Mesenchymal stem cell (in vitro differentiated cells and primary cell): ENCODE results near the gene HS6ST2.

Source experiments
- DNase-seq: peaks from one replicate; pipeline ENCODE4 v3.0.0-alpha.2; 2013
- H2AFZ ChIP-seq: one replicate; pipeline ENCODE4 v1.6.1; 2013; ENCODE audit warnings: low read depth, mild to moderate bottlenecking, control low read depth, inconsistent platforms, low read length, moderate library complexity
- H2AK5ac ChIP-seq: 2 replicates; pipeline ENCODE4 v1.6.1; 2013; ENCODE audit warnings: low read length, moderate library complexity, mild to moderate bottlenecking, inconsistent platforms; ENCODE audit not compliant: severe bottlenecking
- H2BK120ac ChIP-seq: one replicate; pipeline ENCODE4 v1.6.1; 2013; ENCODE audit warnings: low read depth, mild to moderate bottlenecking, inconsistent platforms, low read length, moderate library complexity
- H2BK12ac ChIP-seq, 2 experiments: one replicate each; pipeline ENCODE4 v1.6.1; 2013; ENCODE audit warnings: inconsistent platforms in 2 of 2, low read length in 2 of 2, mild to moderate bottlenecking in 2 of 2, moderate library complexity in 2 of 2, control low read depth in 1 of 2
- H2BK15ac ChIP-seq: one replicate; pipeline ENCODE4 v1.6.1; 2013; ENCODE audit warnings: mild to moderate bottlenecking, low read depth, inconsistent platforms; ENCODE audit not compliant: poor library complexity, severe bottlenecking
- H2BK5ac ChIP-seq: 2 replicates; pipeline ENCODE4 v1.6.1; 2013; ENCODE audit warnings: low read depth, mild to moderate bottlenecking, low read length, control low read depth, inconsistent platforms; ENCODE audit not compliant: poor library complexity, severe bottlenecking
- H3K14ac ChIP-seq, 2 experiments: one replicate each; pipeline ENCODE4 v1.6.1; 2013; ENCODE audit warnings: inconsistent platforms in 2 of 2, low read length in 2 of 2, control low read depth in 1 of 2, mild to moderate bottlenecking in 1 of 2, moderate library complexity in 1 of 2
- H3K18ac ChIP-seq, 2 experiments: one replicate each; pipeline ENCODE4 v1.6.1; 2013; ENCODE audit warnings: inconsistent platforms in 2 of 2, low read length in 2 of 2, control low read depth in 1 of 2, low read depth in 1 of 2, mild to moderate bottlenecking in 1 of 2
- H3K23ac ChIP-seq, 2 experiments: one replicate each; pipeline ENCODE4 v1.6.1; 2013; ENCODE audit warnings: inconsistent platforms in 2 of 2, low read length in 2 of 2, mild to moderate bottlenecking in 2 of 2, moderate library complexity in 2 of 2, control low read depth in 1 of 2
- H3K27ac ChIP-seq: 2 replicates; pipeline ENCODE4 v1.5.1; 2013; ENCODE audit warnings: mild to moderate bottlenecking, moderate library complexity, low read length, control low read depth, inconsistent platforms; ENCODE audit not compliant: poor library complexity, severe bottlenecking
- H3K27me3 ChIP-seq, 2 experiments: 2 replicates each; pipeline versions ENCODE4 v1.6.1 to v1.7.0; 2013; ENCODE audit warnings: low read length in 2 of 2, mild to moderate bottlenecking in 2 of 2, moderate library complexity in 2 of 2, control low read depth in 1 of 2, inconsistent platforms in 1 of 2; ENCODE audit not compliant: control insufficient read depth in 1 of 2, insufficient read depth in 1 of 2
- H3K36me3 ChIP-seq, 2 experiments: 2 replicates each; pipeline versions ENCODE4 v1.6.1 to v1.7.0; 2013; ENCODE audit warnings: low read length in 2 of 2, control low read depth in 1 of 2, inconsistent platforms in 1 of 2, low read depth in 1 of 2, mild to moderate bottlenecking in 1 of 2; ENCODE audit not compliant: insufficient read depth in 2 of 2, control insufficient read depth in 1 of 2
- H3K4ac ChIP-seq, 2 experiments: one replicate each; pipeline ENCODE4 v1.6.1; 2013; ENCODE audit warnings: inconsistent platforms in 2 of 2, low read length in 2 of 2, mild to moderate bottlenecking in 2 of 2, moderate library complexity in 2 of 2, control low read depth in 1 of 2, low read depth in 1 of 2
- H3K4me1 ChIP-seq: 2 replicates; pipeline ENCODE4 v1.6.1; 2013; ENCODE audit warnings: low read depth, low read length, control low read depth; ENCODE audit not compliant: control insufficient read depth, insufficient read depth
- H3K4me2 ChIP-seq: 2 replicates; pipeline ENCODE4 v1.6.1; 2013; ENCODE audit warnings: low read length, mild to moderate bottlenecking, inconsistent platforms; ENCODE audit not compliant: poor library complexity, severe bottlenecking
- H3K4me3 ChIP-seq, 2 experiments: 2 replicates each; pipeline versions ENCODE4 v1.5.1 to v1.7.0; 2013; ENCODE audit warnings: low read length in 2 of 2, mild to moderate bottlenecking in 2 of 2, control low read depth in 1 of 2, low read depth in 1 of 2; ENCODE audit not compliant: insufficient read depth in 1 of 2
- H3K79me1 ChIP-seq: replicated peaks from 2 replicates; pipeline ENCODE4 v1.6.1; 2013; ENCODE audit warnings: mild to moderate bottlenecking, control low read depth, low read length, inconsistent platforms; ENCODE audit not compliant: poor library complexity, severe bottlenecking
- H3K9ac ChIP-seq: 2 replicates; pipeline ENCODE4 v1.7.0; 2013; ENCODE audit warnings: mild to moderate bottlenecking, low read length, moderate library complexity
- H3K9me3 ChIP-seq: 2 replicates; pipeline ENCODE4 v1.7.0; 2013; ENCODE audit warnings: mild to moderate bottlenecking, low read length; ENCODE audit not compliant: control insufficient read depth
- H4K8ac ChIP-seq: one replicate; pipeline ENCODE4 v1.6.1; 2013; ENCODE audit warnings: inconsistent platforms, mild to moderate bottlenecking, low read length, moderate library complexity
- H4K91ac ChIP-seq: one replicate; pipeline ENCODE4 v1.6.1; 2013; ENCODE audit warnings: mild to moderate bottlenecking, low read length, inconsistent platforms
- WGBS: methylation state at CpG from one replicate; pipeline ENCODE4 v1.1.7; 2013; ENCODE audit warnings: mixed read lengths; 5-methylcytosine and 5-hydroxymethylcytosine counted together

HS6ST2 gene

GRCh38 chrX:132999209-132999608, 40.8 kb upstream of the HS6ST2 start:
- Histone ChIP-seq H3K23ac (no peak overlapping the region), H3K4ac (no peak overlapping the region), H3K27me3 (peaks cover 0 to 31% of the 10 kb centered on the region in 2 experiments), H3K4me3 (no peak overlapping the region), H2BK12ac (no peak overlapping the region), H3K79me1 (no peaks in the 10 kb centered on the region), H3K4me2 (no peak overlapping the region), H4K91ac (no peak overlapping the region), H2BK15ac (no peak overlapping the region), H3K27ac (no peak overlapping the region), H3K14ac (no peak overlapping the region), H3K4me1 (no peaks in the 10 kb centered on the region), H3K9me3 (no peaks in the 10 kb centered on the region), H3K9ac (no peak overlapping the region), H2BK5ac (no peak overlapping the region), H3K36me3 (no peaks in the 10 kb centered on the region), H2BK120ac (no peak overlapping the region), H3K18ac (no peak overlapping the region), H2AFZ (no peak overlapping the region), H4K8ac (no peak overlapping the region), H2AK5ac (no peak overlapping the region)
- 100% methylated on average over 1 of the region's 1 CpG for WGBS
- DNase-seq = no peak

GRCh38 chrX:132990835-132991234, 32.4 kb upstream of the HS6ST2 start:
- Histone ChIP-seq H3K9ac (no peak overlapping the region), H3K4me2 (no peak overlapping the region), H2AK5ac (no peak overlapping the region), H3K27me3 (peaks cover 0 to 28% of the 10 kb centered on the region in 2 experiments), H2AFZ (no peak overlapping the region), H2BK15ac (no peak overlapping the region), H3K79me1 (no peaks in the 10 kb centered on the region), H3K14ac (no peak overlapping the region), H3K4me3 (no peak overlapping the region), H3K9me3 (no peaks in the 10 kb centered on the region), H4K8ac (no peak overlapping the region), H2BK12ac (no peak overlapping the region), H3K27ac (no peak overlapping the region), H3K23ac (no peak overlapping the region), H3K4me1 (no peaks in the 10 kb centered on the region), H2BK120ac (no peak overlapping the region), H4K91ac (no peak overlapping the region), H3K4ac (no peak overlapping the region), H2BK5ac (no peak overlapping the region), H3K36me3 (no peaks in the 10 kb centered on the region), H3K18ac (no peak overlapping the region)
- 40% methylated on average over 1 of the region's 2 CpGs for WGBS
- DNase-seq = no peak

GRCh38 chrX:132986556-132986955, 28.1 kb upstream of the HS6ST2 start:
- H2BK12ac ChIP-seq = no peak overlapping the region
- H2BK5ac ChIP-seq = no peak overlapping the region
- no peaks in the 10 kb centered on the region for H3K9me3 ChIP-seq
- H3K4me3 ChIP-seq = no peak overlapping the region
- no peak overlapping the region for H2AK5ac ChIP-seq
- no peaks in the 10 kb centered on the region for H3K4me1 ChIP-seq
- H3K4me2 ChIP-seq = no peak overlapping the region
- H2BK120ac ChIP-seq = no peak overlapping the region
- H3K27me3 ChIP-seq = peaks cover 0 to 28% of the 10 kb centered on the region in 2 experiments
- DNase-seq = no peak
- no peak overlapping the region for H4K91ac ChIP-seq
- peak overlapping the region; percentile 35 for H3K9ac ChIP-seq
- H2BK15ac ChIP-seq = no peak overlapping the region
- no peak overlapping the region for H3K23ac ChIP-seq
- H4K8ac ChIP-seq = no peak overlapping the region
- H3K14ac ChIP-seq = no peak overlapping the region
- H3K18ac ChIP-seq = no peak overlapping the region
- H3K27ac ChIP-seq = no peak overlapping the region
- no peaks in the 10 kb centered on the region for H3K36me3 ChIP-seq
- no peak overlapping the region for H3K4ac ChIP-seq
- H3K79me1 ChIP-seq = no peaks in the 10 kb centered on the region
- H2AFZ ChIP-seq = no peak overlapping the region

DNA sequence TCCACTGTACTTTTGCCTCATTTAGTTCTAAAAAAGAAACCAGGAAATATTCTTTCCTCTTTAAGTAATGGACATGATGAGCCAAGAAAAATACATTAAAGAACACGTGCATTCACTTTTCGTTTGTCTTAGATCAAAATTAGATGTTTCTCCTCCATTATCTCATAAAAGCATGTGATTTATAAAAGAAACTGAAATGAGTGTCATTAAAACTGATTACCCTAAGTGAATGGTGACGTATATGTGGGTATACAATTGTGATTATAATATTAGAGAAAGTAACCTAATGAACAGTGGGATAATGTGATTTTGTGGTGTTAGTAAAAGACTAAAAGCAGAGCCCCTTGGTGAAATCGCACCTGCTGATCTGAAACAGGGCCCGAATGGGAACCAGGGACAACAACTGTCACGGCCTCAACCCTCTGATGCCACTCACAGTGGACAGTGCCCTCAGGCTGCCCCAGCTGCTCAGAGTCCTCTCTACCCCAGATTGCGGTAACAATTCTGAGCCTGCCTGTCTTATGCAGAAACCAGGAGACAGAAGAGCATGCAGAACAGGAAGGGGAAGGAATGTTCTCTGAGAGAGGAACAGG, 25.7 kb upstream of the HS6ST2 start:
- Histone ChIP-seq H3K14ac (no peak overlapping the region), H3K18ac (no peak overlapping the region), H3K4ac (no peak overlapping the region), H3K27ac (no peak overlapping the region), H3K9me3 (no peaks in the 10 kb centered on the region), H2AK5ac (no peak overlapping the region), H3K4me1 (no peaks in the 10 kb centered on the region), H3K4me2 (no peak overlapping the region), H2AFZ (no peak overlapping the region), H4K8ac (no peak overlapping the region), H3K9ac (no peak overlapping the region), H2BK15ac (no peak overlapping the region), H4K91ac (no peak overlapping the region), H2BK120ac (no peak overlapping the region), H2BK12ac (no peak overlapping the region), H3K4me3 (no peak overlapping the region), H3K36me3 (no peaks in the 10 kb centered on the region), H3K23ac (no peak overlapping the region), H3K79me1 (no peaks in the 10 kb centered on the region), H2BK5ac (no peak overlapping the region), H3K27me3 (peaks cover 0 to 25% of the 10 kb centered on the region in 2 experiments)
- 86% methylated on average over 4 of the region's 7 CpGs for WGBS
- DNase-seq = no peak
